CD4-positive, alpha-beta T cell treated with Interleukin-15 for 4 hours (primary cell): ENCODE results near the gene TMEM119.
A peak's percentile ranks its signal among the peaks of the same experiment; 100 is the strongest.

Experiments used
- DNase-seq: peaks from one replicate; pipeline ENCODE4 v3.0.0-alpha.2; 2020; ENCODE audit warnings: low spot score

The TMEM119 gene

GRCh38 chr12:108597559-108598471 is at the start of gene TMEM119:
Gene TMEM119, minus strand, starts transcription at chr12:108598084. Its CDS starts 5,701 bp downstream, at chr12:108592383.
- no peak for DNase-seq

- no peak for DNase-seq
These were observed 49.0 kb upstream of the TMEM119 start for GRCh38 chr12:108646600-108647579.

GRCh38 chr12:108645686-108646599 is 48.1 kb upstream of the TMEM119 start:
- no peak for DNase-seq

GRCh38 chr12:108644811-108645120 is 46.9 kb upstream of the TMEM119 start:
- no peak for DNase-seq

GRCh38 chr12:108643941-108644810 is 46.3 kb upstream of the TMEM119 start:
- DNase-seq: no peak

- DNase-seq: no peak
These were observed 45.2 kb upstream of the TMEM119 start for GRCh38 chr12:108642899-108643654.

GRCh38 chr12:108642269-108642870 is 44.5 kb upstream of the TMEM119 start:
- no peak for DNase-seq

GRCh38 chr12:108641446-108642268 is 43.8 kb upstream of the TMEM119 start:
- DNase-seq: no peak

- no peak for DNase-seq
These were observed 43.0 kb upstream of the TMEM119 start for GRCh38 chr12:108640802-108641445.

GRCh38 chr12:108638997-108639822 is 41.3 kb upstream of the TMEM119 start:
- no peak for DNase-seq

- no peak for DNase-seq
These were observed 40.4 kb upstream of the TMEM119 start for GRCh38 chr12:108638141-108638827.

GRCh38 chr12:108637222-108637971 is 39.5 kb upstream of the TMEM119 start:
- no peak for DNase-seq

- no peak for DNase-seq
These were observed 38.3 kb upstream of the TMEM119 start for GRCh38 chr12:108635997-108636808.

- peak; percentile 56 for DNase-seq
These were observed 37.5 kb upstream of the TMEM119 start for GRCh38 chr12:108635201-108635996.
